Gastrocnemius medialis (tissue), 4 donors: ENCODE results near the gene WNK4.

Experiments
- CTCF ChIP-seq, 5 experiments: fragments of 450-650 bp in 3 of 5; fragments of 200-600 bp in 2 of 5; sonication (generic) in 2 of 5; IDR thresholded peaks in 4 of 5; conservative IDR thresholded peaks in 1 of 5; 1 replicate in 4 of 5; 2 replicates in 1 of 5; pipeline ENCODE4 v1.5.1; 2016 to 2019; ENCODE audit warnings: antibody characterized with exemption in 5 of 5, mild to moderate bottlenecking in 3 of 5, moderate library complexity in 3 of 5
- POLR2A ChIP-seq, 2 donors: fragments of 450-650 bp; IDR thresholded peaks; one replicate each; pipeline ENCODE4 v1.6.1; 2017; ENCODE audit warnings: antibody characterized with exemption in 2 of 2, mild to moderate bottlenecking in 2 of 2, moderate library complexity in 2 of 2

GRCh38 chr17:42740699-42741098 is 39.7 kb upstream of the WNK4 start:
- TF ChIP-seq CTCF (IDR thresholded peaks at IDR 0.05 in 4 of 5, conservative IDR thresholded peaks at IDR 0.05 in 1 of 5) (no peak), POLR2A (IDR thresholded peaks at IDR 0.05) (no peak)
